GM06990 (cell line): ENCODE data around the gene ATP9A.
"Not testable (repeated sequence)": the region's sequence is repeated elsewhere in the genome, so short reads cannot be mapped to it uniquely, and the experiment has no call there.

ENCODE experiments used
- DNase-seq: peaks from one replicate; pipeline ENCODE4 v3.0.0-alpha.2; 2011; ENCODE audit not compliant: insufficient read length; ENCODE audit errors: extremely low read depth
- H3K27me3 ChIP-seq: replicated peaks from 2 replicates; pipeline ENCODE4 v1.6.0; 2011; ENCODE audit warnings: low read length; ENCODE audit not compliant: control insufficient read depth, insufficient read depth
- H3K36me3 ChIP-seq: 2 replicates; pipeline ENCODE4 v1.5.1; 2011; ENCODE audit warnings: low read length; ENCODE audit not compliant: control insufficient read depth, insufficient read depth
- H3K4me3 ChIP-seq: replicated peaks from 2 replicates; pipeline ENCODE4 v1.5.1; 2011; ENCODE audit warnings: low read depth, mild to moderate bottlenecking, control low read depth, low read length
- CTCF ChIP-seq: IDR thresholded peaks from 2 replicates; pipeline ENCODE4 v1.5.1; 2011; ENCODE audit warnings: low read length, control low read depth, mild to moderate bottlenecking, inconsistent platforms; ENCODE audit not compliant: insufficient read depth, poor library complexity, severe bottlenecking

ATP9A gene

GRCh38 chr20:51731731-51732095 lies 36.5 kb downstream of the ATP9A start:
- TF ChIP-seq CTCF: no peak
- no peaks in the 10 kb centered on the region for H3K36me3 ChIP-seq
- no peak overlapping the region for H3K4me3 ChIP-seq
- H3K27me3 ChIP-seq: no peaks in the 10 kb centered on the region
- DNase-seq: no peak

GRCh38 chr20:51729771-51730170 lies 38.4 kb downstream of the ATP9A start:
- TF ChIP-seq CTCF: no peak
- Histone ChIP-seq H3K27me3 (no peaks in the 10 kb centered on the region), H3K4me3 (no peak overlapping the region)

GRCh38 chr20:51728737-51729136 lies 39.5 kb downstream of the ATP9A start:
- no peak for TF ChIP-seq CTCF
- H3K36me3 ChIP-seq: no peaks in the 10 kb centered on the region
- no peak overlapping the region for H3K4me3 ChIP-seq
- no peaks in the 10 kb centered on the region for H3K27me3 ChIP-seq
- no peak for DNase-seq

More at GRCh38 chr20:51729771-51730170, 38.4 kb downstream of the ATP9A start:
- no peak for DNase-seq
- H3K36me3 ChIP-seq: no peaks in the 10 kb centered on the region

GRCh38 chr20:51727872-51728271 lies 40.3 kb downstream of the ATP9A start:
- Histone ChIP-seq H3K36me3 (no peaks in the 10 kb centered on the region), H3K4me3 (no peak overlapping the region), H3K27me3 (no peaks in the 10 kb centered on the region)
- TF ChIP-seq CTCF: no peak
- DNase-seq: no peak

- no peak for TF ChIP-seq CTCF
- Histone ChIP-seq H3K36me3 (no peaks in the 10 kb centered on the region), H3K4me3 (no peak overlapping the region), H3K27me3 (no peaks in the 10 kb centered on the region)
- no peak for DNase-seq
Observed at GRCh38 chr20:51725584-51726176, 42.5 kb downstream of the ATP9A start.

- not testable (repeated sequence) for H3K27me3 ChIP-seq, H3K36me3 ChIP-seq, H3K4me3 ChIP-seq, DNase-seq
Observed at GRCh38 chr20:51723026-51723425, 45.2 kb downstream of the ATP9A start.

- H3K36me3 ChIP-seq, H3K4me3 ChIP-seq, H3K27me3 ChIP-seq, DNase-seq: not testable (repeated sequence)
Observed at GRCh38 chr20:51722246-51722645, 45.9 kb downstream of the ATP9A start.
